Measurements from ENCODE around the gene SLC20A1.

SLC20A1 gene

DNA sequence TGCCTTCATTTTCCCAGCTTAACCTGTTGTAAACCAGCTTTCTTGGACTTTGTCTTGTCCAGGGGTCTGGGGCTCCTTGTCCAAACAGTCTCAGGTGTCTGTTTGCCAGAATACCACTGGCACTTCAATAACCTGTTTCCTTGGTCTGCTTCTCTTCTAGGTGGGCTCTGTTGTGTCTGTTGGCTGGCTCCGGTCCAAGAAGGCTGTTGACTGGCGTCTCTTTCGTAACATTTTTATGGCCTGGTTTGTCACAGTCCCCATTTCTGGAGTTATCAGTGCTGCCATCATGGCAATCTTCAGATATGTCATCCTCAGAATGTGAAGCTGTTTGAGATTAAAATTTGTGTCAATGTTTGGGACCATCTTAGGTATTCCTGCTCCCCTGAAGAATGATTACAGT lies 17.0 kb downstream of the SLC20A1 start:
- Histone ChIP-seq H3K9me3 (ENCODE audit: low read length) (no peaks in the 10 kb centered on the region), H3K9me2 (ENCODE audit: low read depth, low read length) (no peaks in the 10 kb centered on the region), H3F3A (ENCODE audit: insufficient read depth, low read length) (no peaks in the 10 kb centered on the region), H3K4me2 (ENCODE audit: low read length) (no peak overlapping the region), H3K36me3 (ENCODE audit: insufficient read depth, low read length) (peaks cover 78% of the 10 kb centered on the region), H3K4me3 (ENCODE audit: low read depth, low read length, poor library complexity, severe bottlenecking) (no peak overlapping the region), H2AFZ (ENCODE audit: low read length) (no peak overlapping the region), H3K27ac (ENCODE audit: low read depth, low read length, poor library complexity, severe bottlenecking) (no peak overlapping the region), H3K9ac (ENCODE audit: low read length) (no peak overlapping the region), H3K27me3 (ENCODE audit: insufficient read depth, low read length) (no peaks in the 10 kb centered on the region), H4K20me1 (ENCODE audit: insufficient read depth, low read length) (no peaks in the 10 kb centered on the region), H3K4me1 (ENCODE audit: insufficient read depth, low read length, severe bottlenecking) (no peaks in the 10 kb centered on the region), H3K79me2 (ENCODE audit: insufficient read depth, low read length) (no peaks in the 10 kb centered on the region)
- TF ChIP-seq EZH2 (IDR thresholded peaks at IDR 0.05; ENCODE audit: borderline replicate concordance, low read length) = no peak
- TF ChIP-seq, protein P1, sequence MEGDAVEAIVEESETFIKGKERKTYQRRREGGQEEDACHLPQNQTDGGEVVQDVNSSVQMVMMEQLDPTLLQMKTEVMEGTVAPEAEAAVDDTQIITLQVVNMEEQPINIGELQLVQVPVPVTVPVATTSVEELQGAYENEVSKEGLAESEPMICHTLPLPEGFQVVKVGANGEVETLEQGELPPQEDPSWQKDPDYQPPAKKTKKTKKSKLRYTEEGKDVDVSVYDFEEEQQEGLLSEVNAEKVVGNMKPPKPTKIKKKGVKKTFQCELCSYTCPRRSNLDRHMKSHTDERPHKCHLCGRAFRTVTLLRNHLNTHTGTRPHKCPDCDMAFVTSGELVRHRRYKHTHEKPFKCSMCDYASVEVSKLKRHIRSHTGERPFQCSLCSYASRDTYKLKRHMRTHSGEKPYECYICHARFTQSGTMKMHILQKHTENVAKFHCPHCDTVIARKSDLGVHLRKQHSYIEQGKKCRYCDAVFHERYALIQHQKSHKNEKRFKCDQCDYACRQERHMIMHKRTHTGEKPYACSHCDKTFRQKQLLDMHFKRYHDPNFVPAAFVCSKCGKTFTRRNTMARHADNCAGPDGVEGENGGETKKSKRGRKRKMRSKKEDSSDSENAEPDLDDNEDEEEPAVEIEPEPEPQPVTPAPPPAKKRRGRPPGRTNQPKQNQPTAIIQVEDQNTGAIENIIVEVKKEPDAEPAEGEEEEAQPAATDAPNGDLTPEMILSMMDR (IDR thresholded peaks at IDR 0.05; ENCODE audit: low read length) = no peak

DNA sequence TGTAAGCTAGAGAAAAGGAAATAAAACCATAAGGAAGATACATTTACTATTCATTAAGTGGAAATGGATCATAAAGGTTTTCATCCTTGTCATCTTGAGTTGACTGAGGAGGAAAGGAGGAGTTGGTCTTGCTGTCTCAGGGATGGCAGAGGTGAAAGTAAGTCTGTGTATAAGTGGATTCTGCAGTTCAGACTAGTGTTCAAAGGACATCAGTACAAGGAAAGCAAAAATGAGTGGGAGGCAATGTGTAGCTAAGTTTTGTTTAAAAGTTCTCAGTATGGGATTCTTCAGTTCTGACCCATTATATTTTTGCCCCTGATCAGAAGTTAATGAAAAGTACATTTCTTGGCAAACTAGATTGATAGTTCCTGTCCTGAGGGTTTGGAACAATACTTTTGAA lies 18.9 kb downstream of the SLC20A1 start:
- H3K9me3 ChIP-seq (ENCODE audit: low read length) = no peaks in the 10 kb centered on the region
- H3K27ac ChIP-seq (ENCODE audit: low read depth, low read length, poor library complexity, severe bottlenecking) = no peak overlapping the region
- H3K36me3 ChIP-seq (ENCODE audit: insufficient read depth, low read length) = peaks cover 58% of the 10 kb centered on the region
- H3K4me2 ChIP-seq (ENCODE audit: low read length) = no peak overlapping the region
- no peaks in the 10 kb centered on the region for H3F3A ChIP-seq (ENCODE audit: insufficient read depth, low read length)
- no peak overlapping the region for H3K9ac ChIP-seq (ENCODE audit: low read length)
- no peak for TF ChIP-seq EZH2 (IDR thresholded peaks at IDR 0.05; ENCODE audit: borderline replicate concordance, low read length)
- TF ChIP-seq, protein P1 (IDR thresholded peaks at IDR 0.05; ENCODE audit: low read length) = no peak
- no peak overlapping the region for H2AFZ ChIP-seq (ENCODE audit: low read length)
- no peaks in the 10 kb centered on the region for H3K79me2 ChIP-seq (ENCODE audit: insufficient read depth, low read length)
- H3K4me3 ChIP-seq (ENCODE audit: low read depth, low read length, poor library complexity, severe bottlenecking) = no peak overlapping the region
- H4K20me1 ChIP-seq (ENCODE audit: insufficient read depth, low read length) = no peaks in the 10 kb centered on the region
- no peaks in the 10 kb centered on the region for H3K9me2 ChIP-seq (ENCODE audit: low read depth, low read length)
- no peaks in the 10 kb centered on the region for H3K4me1 ChIP-seq (ENCODE audit: insufficient read depth, low read length, severe bottlenecking)
- H3K27me3 ChIP-seq (ENCODE audit: insufficient read depth, low read length) = no peaks in the 10 kb centered on the region

DNA sequence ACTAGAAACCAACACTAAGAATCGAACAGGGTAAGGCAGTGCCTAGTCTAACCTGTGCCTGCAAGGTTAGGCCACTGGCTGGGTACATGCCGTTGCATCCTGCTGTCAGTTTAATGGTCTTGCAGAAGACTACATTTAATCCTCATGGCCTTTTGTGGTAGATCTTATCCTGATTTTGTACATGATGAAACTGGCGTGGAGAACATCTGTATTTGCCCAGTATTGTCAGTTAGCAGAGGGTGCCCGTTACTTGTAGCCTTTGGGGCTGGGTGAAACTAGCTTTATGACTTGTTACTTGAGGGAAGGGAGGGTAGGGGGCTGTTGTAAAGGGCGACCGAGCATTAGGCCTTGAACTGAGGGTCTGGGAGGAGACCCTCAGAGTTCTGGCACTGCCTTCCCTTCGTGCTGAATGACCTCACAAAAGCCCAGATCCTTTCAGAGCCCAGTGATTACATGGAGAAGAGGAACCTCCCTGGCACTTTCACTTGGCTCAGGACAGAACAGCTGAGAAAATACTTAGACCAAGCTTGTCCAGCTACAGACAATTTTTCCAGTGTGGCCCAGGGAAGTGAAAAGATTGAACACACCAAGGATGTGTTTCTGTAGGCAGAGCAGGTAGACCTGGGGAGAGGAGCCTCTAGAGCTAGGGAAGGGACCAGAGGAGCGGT lies 19.5 kb downstream of the SLC20A1 start:
- H3F3A ChIP-seq (ENCODE audit: insufficient read depth, low read length) = no peaks in the 10 kb centered on the region
- TF ChIP-seq, protein P1 (IDR thresholded peaks at IDR 0.05; ENCODE audit: low read length) = no peak
- TF ChIP-seq EZH2 (IDR thresholded peaks at IDR 0.05; ENCODE audit: borderline replicate concordance, low read length) = no peak
- no peak overlapping the region for H2AFZ ChIP-seq (ENCODE audit: low read length)
- H3K36me3 ChIP-seq (ENCODE audit: insufficient read depth, low read length) = peaks cover 52% of the 10 kb centered on the region
- no peaks in the 10 kb centered on the region for H3K27me3 ChIP-seq (ENCODE audit: insufficient read depth, low read length)
- no peak overlapping the region for H3K4me2 ChIP-seq (ENCODE audit: low read length)
- H4K20me1 ChIP-seq (ENCODE audit: insufficient read depth, low read length) = no peaks in the 10 kb centered on the region
- no peaks in the 10 kb centered on the region for H3K9me2 ChIP-seq (ENCODE audit: low read depth, low read length)
- H3K79me2 ChIP-seq (ENCODE audit: insufficient read depth, low read length) = no peaks in the 10 kb centered on the region
- no peak overlapping the region for H3K9ac ChIP-seq (ENCODE audit: low read length)
- no peaks in the 10 kb centered on the region for H3K4me1 ChIP-seq (ENCODE audit: insufficient read depth, low read length, severe bottlenecking)
- H3K4me3 ChIP-seq (ENCODE audit: low read depth, low read length, poor library complexity, severe bottlenecking) = no peak overlapping the region
- H3K9me3 ChIP-seq (ENCODE audit: low read length) = no peaks in the 10 kb centered on the region
- no peak overlapping the region for H3K27ac ChIP-seq (ENCODE audit: low read depth, low read length, poor library complexity, severe bottlenecking)

All from OCI-LY1 (cell line).